GM12873 (cell line): Measurements from ENCODE around the gene NT5C.

Experiments
- CTCF ChIP-seq: IDR thresholded peaks from 2 replicates; pipeline ENCODE4 v1.5.1; 2012; ENCODE audit warnings: low read depth, mild to moderate bottlenecking, moderate library complexity, low read length, control low read depth; ENCODE audit not compliant: insufficient read depth; ENCODE audit errors: missing control alignments

NT5C gene

DNA sequence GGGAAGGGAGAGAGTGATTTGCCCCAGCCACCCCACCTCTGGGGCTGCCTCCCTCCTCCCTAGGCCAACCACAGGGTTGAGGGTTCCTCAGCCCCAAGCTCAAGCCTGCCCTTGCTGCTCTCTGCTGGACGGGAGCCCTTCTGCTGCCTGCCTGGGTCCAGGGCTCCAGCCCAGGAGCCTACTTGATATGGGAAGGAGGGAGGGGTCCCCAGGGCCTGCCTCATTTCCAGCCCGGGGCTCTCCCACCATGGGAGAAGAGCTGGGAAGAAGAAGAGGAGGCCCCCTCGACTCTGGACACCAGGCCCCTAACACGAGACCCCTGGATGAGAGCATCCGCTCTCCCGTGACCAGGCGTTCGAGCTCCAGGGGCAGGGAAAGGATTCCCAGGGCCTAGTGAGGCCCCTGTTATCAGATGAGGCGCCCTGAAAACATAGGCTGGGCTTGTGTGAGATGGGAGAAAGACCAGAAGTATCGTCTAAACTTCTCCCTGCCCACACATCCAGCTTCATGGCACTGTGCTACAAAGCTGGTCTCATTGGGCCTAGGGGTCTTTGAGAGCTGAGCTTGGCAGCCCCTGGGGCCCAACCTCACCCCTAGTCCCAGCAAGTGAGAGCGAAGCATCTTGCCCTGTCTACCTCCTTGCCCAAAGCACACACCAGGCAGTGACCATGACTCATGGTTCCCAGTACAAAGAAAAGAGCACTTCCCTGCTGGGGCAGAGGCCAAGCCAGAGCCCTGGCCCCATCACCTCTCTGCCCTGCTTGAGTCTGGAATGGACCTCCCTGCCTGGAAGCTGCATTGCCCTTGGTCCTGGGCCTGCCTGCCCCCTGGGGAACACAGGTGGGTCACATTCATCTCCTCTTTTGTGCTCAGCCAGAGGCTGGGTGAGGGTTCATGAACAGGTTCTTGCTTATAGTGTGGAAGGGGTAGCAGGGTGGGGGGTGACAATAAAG is 42.8 kb downstream of the NT5C start:
- TF ChIP-seq CTCF, result no peak

- no peak for TF ChIP-seq CTCF
These were observed 43.7 kb downstream of the NT5C start, which contains the start of gene SLC16A5 for GRCh38 chr17:75087558-75088453. Gene SLC16A5 (plus strand): TSS chr17:75087954. CDS start chr17:75093637, 5,683 bp downstream.

GRCh38 chr17:75087182-75087557 is 44.4 kb downstream of the NT5C start:
- no peak for TF ChIP-seq CTCF

DNA sequence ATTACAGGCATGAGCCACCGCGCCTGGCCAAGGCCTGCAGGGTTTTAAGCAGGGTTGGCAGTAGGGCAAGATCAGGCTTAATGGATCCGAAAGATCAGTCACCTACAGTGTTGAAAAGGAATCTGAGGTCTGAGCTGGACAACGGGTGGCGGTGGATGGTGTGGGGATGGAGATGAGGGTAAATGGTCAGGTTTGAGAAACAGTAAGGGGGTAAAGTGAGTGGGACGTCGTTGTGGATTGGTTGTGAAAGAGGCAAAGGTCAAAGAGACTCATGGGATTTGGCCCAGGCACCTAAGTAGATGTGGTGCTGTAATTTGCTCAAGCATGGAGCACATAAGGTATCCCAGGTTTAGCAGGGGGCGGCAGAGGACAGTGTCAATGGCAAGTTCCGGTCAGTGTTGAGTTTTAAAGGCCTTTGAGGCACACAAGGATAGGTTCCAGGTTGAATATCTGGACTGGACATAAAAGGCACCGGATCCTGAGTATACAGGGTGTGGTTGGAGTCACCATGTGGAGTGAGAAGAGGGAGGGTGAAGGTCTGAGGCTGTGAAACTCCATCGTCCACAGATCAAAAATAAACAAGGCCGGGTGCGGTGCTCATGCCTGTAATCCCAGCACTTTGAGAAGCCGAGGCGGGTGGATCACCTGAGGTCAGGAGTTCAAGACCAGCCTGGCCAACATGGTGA is 44.9 kb downstream of the NT5C start:
- TF ChIP-seq CTCF, result no peak

GRCh38 chr17:75084039-75084660 is 47.4 kb downstream of the NT5C start:
- no peak for TF ChIP-seq CTCF

- TF ChIP-seq CTCF, result no peak
These were observed 48.9 kb downstream of the NT5C start for GRCh38 chr17:75082683-75083082.
